ENCODE measurements around the gene CMC2.

DNA sequence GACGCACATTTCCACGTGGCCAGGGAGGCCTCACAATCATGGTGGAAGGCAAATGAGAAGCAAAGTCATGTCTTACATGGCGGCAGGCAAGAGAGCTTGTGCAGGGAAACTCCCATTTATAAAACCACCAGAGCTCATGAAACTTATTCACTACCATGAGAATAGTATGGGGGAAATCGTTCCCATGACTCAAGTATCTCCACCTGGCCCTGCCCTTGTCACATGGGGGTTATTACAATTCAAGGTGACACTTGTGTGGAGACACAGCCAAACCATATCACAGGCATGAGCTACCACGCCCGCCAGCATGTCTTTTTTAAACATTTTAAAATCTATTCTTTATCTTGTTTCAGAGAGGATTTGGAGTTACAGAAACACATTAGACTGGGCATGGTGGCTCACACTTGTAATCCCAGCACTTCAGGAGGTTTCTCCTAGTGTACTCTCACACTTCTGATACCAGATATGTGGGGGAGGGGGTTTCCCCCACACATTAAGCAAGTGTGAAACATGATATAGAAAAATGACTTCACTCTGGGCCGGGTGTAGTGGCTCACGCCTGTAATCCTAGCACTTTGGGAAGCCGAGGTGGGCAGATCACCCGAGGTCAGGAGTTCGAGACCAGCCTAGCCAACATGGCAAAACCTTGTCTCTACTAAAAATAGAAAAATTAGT lies 23.4 kb upstream of the CMC2 start:
- TF ChIP-seq, protein P1, sequence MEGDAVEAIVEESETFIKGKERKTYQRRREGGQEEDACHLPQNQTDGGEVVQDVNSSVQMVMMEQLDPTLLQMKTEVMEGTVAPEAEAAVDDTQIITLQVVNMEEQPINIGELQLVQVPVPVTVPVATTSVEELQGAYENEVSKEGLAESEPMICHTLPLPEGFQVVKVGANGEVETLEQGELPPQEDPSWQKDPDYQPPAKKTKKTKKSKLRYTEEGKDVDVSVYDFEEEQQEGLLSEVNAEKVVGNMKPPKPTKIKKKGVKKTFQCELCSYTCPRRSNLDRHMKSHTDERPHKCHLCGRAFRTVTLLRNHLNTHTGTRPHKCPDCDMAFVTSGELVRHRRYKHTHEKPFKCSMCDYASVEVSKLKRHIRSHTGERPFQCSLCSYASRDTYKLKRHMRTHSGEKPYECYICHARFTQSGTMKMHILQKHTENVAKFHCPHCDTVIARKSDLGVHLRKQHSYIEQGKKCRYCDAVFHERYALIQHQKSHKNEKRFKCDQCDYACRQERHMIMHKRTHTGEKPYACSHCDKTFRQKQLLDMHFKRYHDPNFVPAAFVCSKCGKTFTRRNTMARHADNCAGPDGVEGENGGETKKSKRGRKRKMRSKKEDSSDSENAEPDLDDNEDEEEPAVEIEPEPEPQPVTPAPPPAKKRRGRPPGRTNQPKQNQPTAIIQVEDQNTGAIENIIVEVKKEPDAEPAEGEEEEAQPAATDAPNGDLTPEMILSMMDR (IDR thresholded peaks at IDR 0.05), result no peak
- TF ChIP-seq POLR2A (IDR thresholded peaks at IDR 0.05), result no peak

All from Peyer's patch (tissue), 4 donors.